Endodermal cell (in vitro differentiated cells): ENCODE data around the gene ABCD2. TPM values are rescaled to one million over a fixed set of nuclear protein-coding genes. Genes with fewer than 3 reads are reported as not detected.

Source experiments
- DNase-seq: peaks from one replicate; pipeline ENCODE4 v3.0.0-alpha.2; 2017
- H3K27ac ChIP-seq: 2 replicates; pipeline ENCODE4 v1.5.1; 2013; ENCODE audit warnings: mild to moderate bottlenecking, low read depth, low read length, moderate library complexity
- H3K27me3 ChIP-seq: 2 replicates; pipeline ENCODE4 v1.6.1; 2013; ENCODE audit warnings: mild to moderate bottlenecking, low read length, moderate library complexity; ENCODE audit not compliant: insufficient read depth, control insufficient read depth, poor library complexity, severe bottlenecking
- H3K36me3 ChIP-seq: 2 replicates; pipeline ENCODE4 v1.7.0; 2013; ENCODE audit warnings: mild to moderate bottlenecking, low read length, moderate library complexity; ENCODE audit not compliant: control insufficient read depth, insufficient read depth
- H3K4me1 ChIP-seq: one replicate; pipeline ENCODE4 v1.7.0; 2013; ENCODE audit warnings: low read length; ENCODE audit not compliant: control insufficient read depth, insufficient read depth
- H3K4me3 ChIP-seq: 2 replicates; pipeline ENCODE4 v1.5.1; 2013; ENCODE audit warnings: mild to moderate bottlenecking, low read length, moderate library complexity
- H3K9ac ChIP-seq: 2 replicates; pipeline ENCODE4 v1.6.1; 2013; ENCODE audit warnings: mild to moderate bottlenecking, low read length, moderate library complexity; ENCODE audit not compliant: poor library complexity, severe bottlenecking; ENCODE audit errors: extremely low read depth
- H3K9me3 ChIP-seq: 2 replicates; pipeline ENCODE4 v1.6.1; 2013; ENCODE audit warnings: mild to moderate bottlenecking, low read length, moderate library complexity; ENCODE audit not compliant: control insufficient read depth
- H3K27ac Mint-ChIP-seq: 2 replicates; pipeline ENCODE4 v1.8.0; 2020; ENCODE audit warnings: mixed read lengths
- H3K27me3 Mint-ChIP-seq: 2 replicates; pipeline ENCODE4 v1.8.0; 2021; ENCODE audit warnings: mild to moderate bottlenecking, mixed read lengths; ENCODE audit not compliant: insufficient read depth
- H3K36me3 Mint-ChIP-seq: 2 replicates; pipeline ENCODE4 v1.8.0; 2020; ENCODE audit warnings: low read depth, mixed read lengths
- H3K4me1 Mint-ChIP-seq: 2 replicates; pipeline ENCODE4 v1.8.0; 2020; ENCODE audit warnings: mixed read lengths
- H3K4me3 Mint-ChIP-seq: 2 replicates; pipeline ENCODE4 v1.8.0; 2020; ENCODE audit warnings: mild to moderate bottlenecking, moderate library complexity, mixed read lengths
- H3K9me3 Mint-ChIP-seq: 2 replicates; pipeline ENCODE4 v1.8.0; 2020; ENCODE audit warnings: mild to moderate bottlenecking, mixed read lengths
- CTCF ChIP-seq: fragments of 200-600 bp; sonication (generic); conservative IDR thresholded peaks from 2 replicates; pipeline ENCODE4 v1.5.0; 2021; ENCODE audit warnings: antibody characterized with exemption, mild to moderate bottlenecking
- WGBS, 2 experiments: methylation state at CpG; one replicate each; pipeline versions ENCODE4 v1.1.5 to v1.1.7; 2013; ENCODE audit warnings: missing lambda C conversion rate in 2 of 2, mixed read lengths in 1 of 2; ENCODE audit not compliant: insufficient coverage in 1 of 2, insufficient read length in 1 of 2; 5-methylcytosine and 5-hydroxymethylcytosine counted together
- total RNA-seq, 2 donors: library from RNA; stranded (reverse); fragmentation: NEBNext Ultra II Directional in 1 of 2; extraction: Animal tissue kit (Norgen Biotek cat#: 25700) in 1 of 2; gene quantifications; 2 replicates in 1 of 2; 3 replicates in 1 of 2; pipeline ENCODE4 v1.2.1, GENCODE V29; 2021

The ABCD2 gene
- total RNA-seq, 2 donors from 2014 or later: not detected

GRCh38 chr12:39606712-39607423 lies 12.7 kb downstream of the ABCD2 start:
- Mint-ChIP-seq H3K36me3 (no peaks in the 10 kb centered on the region), H3K9me3 (no peaks in the 10 kb centered on the region), H3K27ac (no peak overlapping the region), H3K4me1 (peaks cover 2% of the 10 kb centered on the region), H3K27me3 (no peaks in the 10 kb centered on the region), H3K4me3 (no peak overlapping the region)
- 99 to 100% methylated on average over 1 to 4 of the region's 4 CpGs for WGBS, 2 experiments
- Histone ChIP-seq H3K27ac (no peak overlapping the region), H3K36me3 (no peaks in the 10 kb centered on the region), H3K27me3 (no peaks in the 10 kb centered on the region), H3K9me3 (no peaks in the 10 kb centered on the region), H3K9ac (no peak overlapping the region), H3K4me1 (no peaks in the 10 kb centered on the region), H3K4me3 (no peak overlapping the region)
- no peak for TF ChIP-seq CTCF
- no peak for DNase-seq

GRCh38 chr12:39605996-39606395 lies 13.6 kb downstream of the ABCD2 start:
- Histone ChIP-seq H3K4me3 (no peak overlapping the region), H3K27me3 (no peaks in the 10 kb centered on the region), H3K27ac (no peak overlapping the region), H3K9me3 (no peaks in the 10 kb centered on the region), H3K9ac (no peak overlapping the region), H3K36me3 (no peaks in the 10 kb centered on the region), H3K4me1 (no peaks in the 10 kb centered on the region)
- no peaks in the 10 kb centered on the region for H3K36me3 Mint-ChIP-seq
- no peaks in the 10 kb centered on the region for H3K27me3 Mint-ChIP-seq
- H3K4me3 Mint-ChIP-seq: no peak overlapping the region
- peaks cover 2% of the 10 kb centered on the region for H3K4me1 Mint-ChIP-seq
- no peak for DNase-seq
- no peaks in the 10 kb centered on the region for H3K9me3 Mint-ChIP-seq
- WGBS, 2 experiments: 65 to 81% methylated on average over 2 to 3 of the region's 3 CpGs
- TF ChIP-seq CTCF: no peak
- no peak overlapping the region for H3K27ac Mint-ChIP-seq

GRCh38 chr12:39605501-39605900 lies 14.1 kb downstream of the ABCD2 start:
- Mint-ChIP-seq H3K4me3 (no peak overlapping the region), H3K9me3 (no peaks in the 10 kb centered on the region), H3K27me3 (no peaks in the 10 kb centered on the region), H3K4me1 (peaks cover 2% of the 10 kb centered on the region), H3K36me3 (no peaks in the 10 kb centered on the region), H3K27ac (no peak overlapping the region)
- Histone ChIP-seq H3K9me3 (no peaks in the 10 kb centered on the region), H3K9ac (no peak overlapping the region), H3K4me3 (no peak overlapping the region), H3K4me1 (no peaks in the 10 kb centered on the region), H3K36me3 (no peaks in the 10 kb centered on the region), H3K27me3 (no peaks in the 10 kb centered on the region), H3K27ac (no peak overlapping the region)
- no peak for TF ChIP-seq CTCF
- WGBS, 2 experiments: 100% methylated on average over 1 of the region's 1 CpG; no CpG with 5 or more reads in 1 of the 2 experiments
- DNase-seq: no peak
